ENCODE data around the gene EPHA8.

The EPHA8 gene

DNA sequence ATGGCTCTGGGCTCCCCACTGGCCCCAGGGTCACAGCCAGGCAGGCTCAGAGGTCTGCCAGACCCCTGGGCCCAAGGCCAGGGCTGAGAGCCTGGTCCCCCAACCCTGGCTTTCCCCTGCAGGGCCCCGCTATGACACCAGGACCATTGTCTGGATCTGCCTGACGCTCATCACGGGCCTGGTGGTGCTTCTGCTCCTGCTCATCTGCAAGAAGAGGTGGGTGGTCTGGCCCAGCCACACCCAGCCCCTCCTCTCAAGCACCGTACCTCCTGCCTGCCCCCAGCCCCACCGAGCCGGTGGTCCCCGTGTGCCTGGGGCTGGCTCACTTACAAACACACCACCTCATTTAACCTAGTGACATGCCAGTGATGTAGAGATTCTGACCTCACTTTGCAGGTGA is 31.8 kb downstream of the EPHA8 start:
- DNase-seq = no peak

DNA sequence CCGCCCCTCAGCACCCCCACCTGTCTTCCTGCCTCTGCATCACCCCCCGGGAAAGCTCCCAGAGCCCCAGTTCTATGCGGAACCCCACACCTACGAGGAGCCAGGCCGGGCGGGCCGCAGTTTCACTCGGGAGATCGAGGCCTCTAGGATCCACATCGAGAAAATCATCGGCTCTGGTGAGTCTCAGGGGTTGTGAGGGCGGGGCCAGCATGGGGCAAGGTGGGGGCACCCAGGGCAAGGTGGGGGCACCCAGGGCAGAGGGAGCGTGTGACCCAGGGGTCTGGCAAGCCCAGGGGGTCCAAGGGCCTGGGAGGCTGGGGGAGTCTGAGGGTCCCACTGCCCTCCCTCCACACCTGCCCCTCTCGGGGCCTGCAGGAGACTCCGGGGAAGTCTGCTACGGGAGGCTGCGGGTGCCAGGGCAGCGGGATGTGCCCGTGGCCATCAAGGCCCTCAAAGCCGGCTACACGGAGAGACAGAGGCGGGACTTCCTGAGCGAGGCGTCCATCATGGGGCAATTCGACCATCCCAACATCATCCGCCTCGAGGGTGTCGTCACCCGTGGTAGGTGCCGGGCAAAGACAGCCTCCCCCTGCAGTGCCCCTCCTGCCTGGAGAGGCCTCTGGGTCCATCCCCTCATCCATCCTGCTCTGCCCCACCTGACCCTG is 34.1 kb downstream of the EPHA8 start:
- DNase-seq = no peak

DNA sequence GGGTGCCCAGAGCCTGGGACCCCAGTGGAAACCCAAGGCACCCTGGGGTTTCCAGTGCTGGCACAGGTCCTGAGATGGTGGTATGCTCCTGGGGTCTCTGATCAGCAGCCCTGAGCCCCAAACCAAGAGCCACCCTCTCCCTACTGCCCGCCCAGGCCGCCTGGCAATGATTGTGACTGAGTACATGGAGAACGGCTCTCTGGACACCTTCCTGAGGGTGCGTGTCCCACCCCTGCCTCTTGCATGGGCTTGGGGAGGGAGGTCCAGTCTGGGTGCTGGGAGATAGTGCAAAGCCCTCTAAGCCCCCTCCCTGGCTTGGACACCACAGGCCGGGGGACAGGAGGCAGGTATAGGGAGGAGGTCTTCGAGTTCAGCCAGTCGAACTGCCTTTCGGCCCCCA is 34.7 kb downstream of the EPHA8 start:
- DNase-seq = no peak

DNA sequence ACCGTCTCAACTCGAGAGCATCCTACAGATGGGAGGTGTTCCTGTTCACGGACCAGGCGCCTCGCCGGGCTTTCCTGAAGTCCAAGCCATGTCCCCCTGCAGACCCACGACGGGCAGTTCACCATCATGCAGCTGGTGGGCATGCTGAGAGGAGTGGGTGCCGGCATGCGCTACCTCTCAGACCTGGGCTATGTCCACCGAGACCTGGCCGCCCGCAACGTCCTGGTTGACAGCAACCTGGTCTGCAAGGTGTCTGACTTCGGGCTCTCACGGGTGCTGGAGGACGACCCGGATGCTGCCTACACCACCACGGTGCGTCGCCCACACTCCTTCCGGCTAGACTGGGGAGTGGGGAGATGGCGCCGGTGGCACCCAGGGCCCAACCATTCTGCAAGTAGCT is 35.4 kb downstream of the EPHA8 start:
- no peak for DNase-seq

DNA sequence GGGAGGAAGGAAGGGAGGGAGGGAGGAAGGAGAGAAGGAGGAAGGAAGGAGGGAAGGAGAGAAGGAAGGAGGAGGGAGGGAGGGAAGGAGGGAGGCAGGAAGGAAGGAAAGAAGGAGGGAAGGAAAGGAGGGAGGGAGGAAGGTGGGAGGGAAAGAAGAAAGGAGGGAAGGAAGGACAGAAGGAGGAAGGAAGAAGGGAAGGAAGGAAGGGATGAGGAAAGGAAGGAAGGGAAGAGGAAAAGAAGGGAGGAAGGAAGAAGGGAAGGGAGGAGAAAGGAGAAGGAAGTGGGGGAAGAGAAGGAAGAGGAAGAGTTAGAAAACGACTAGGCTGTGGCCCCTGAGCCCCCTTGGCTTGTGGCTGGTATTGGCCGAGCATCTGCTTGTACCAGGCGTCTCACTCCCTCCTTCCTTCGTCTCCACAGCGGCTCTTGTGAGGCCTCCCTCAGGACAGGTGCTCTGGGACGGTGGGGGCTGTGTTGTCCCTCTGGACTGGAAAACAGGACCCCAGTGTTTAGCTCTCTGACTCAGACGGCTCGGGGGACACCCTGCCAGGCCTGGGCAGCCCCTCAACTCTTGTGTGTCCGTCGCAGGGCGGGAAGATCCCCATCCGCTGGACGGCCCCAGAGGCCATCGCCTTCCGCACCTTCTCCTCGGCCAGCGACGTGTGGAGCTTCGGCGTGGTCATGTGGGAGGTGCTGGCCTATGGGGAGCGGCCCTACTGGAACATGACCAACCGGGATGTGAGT is 37.0 kb downstream of the EPHA8 start:
- no peak for DNase-seq

DNA sequence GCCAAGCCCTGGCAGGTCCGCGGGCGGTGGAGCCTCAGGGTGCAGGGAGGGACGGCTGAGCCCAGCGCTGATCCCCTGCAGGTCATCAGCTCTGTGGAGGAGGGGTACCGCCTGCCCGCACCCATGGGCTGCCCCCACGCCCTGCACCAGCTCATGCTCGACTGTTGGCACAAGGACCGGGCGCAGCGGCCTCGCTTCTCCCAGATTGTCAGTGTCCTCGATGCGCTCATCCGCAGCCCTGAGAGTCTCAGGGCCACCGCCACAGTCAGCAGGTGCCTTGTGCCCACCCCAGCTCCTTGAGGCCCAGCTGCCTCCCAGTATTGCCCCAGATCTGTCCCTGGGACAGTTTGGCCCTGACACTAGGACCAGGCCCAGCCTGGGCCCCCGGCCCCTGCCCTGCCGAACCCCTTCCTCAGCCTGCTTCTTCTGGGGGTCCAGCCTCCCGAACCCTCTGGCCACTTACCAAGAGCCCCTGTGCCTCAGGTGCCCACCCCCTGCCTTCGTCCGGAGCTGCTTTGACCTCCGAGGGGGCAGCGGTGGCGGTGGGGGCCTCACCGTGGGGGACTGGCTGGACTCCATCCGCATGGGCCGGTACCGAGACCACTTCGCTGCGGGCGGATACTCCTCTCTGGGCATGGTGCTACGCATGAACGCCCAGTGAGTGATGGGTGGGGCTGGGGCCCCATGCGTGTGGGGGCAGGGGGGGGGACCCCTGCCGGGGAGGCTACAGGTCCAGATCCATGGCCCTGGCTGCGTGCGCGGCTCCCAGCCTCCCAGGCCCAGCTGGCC is 37.7 kb downstream of the EPHA8 start:
- DNase-seq = no peak

DNA sequence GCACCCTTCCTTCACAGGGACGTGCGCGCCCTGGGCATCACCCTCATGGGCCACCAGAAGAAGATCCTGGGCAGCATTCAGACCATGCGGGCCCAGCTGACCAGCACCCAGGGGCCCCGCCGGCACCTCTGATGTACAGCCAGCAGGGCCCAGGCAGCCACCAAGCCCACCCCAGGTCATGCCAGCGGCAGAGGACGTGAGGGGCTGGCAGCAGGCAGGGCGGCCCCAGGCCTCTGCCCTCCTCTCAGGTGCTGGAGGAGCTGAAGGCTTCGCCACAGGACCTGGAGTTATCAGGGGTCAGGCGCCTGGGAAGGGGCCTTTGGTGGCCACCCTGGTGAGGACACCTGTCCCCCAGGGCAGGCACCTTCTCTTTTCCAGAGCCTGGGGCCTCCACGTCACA is 38.3 kb downstream of the EPHA8 start:
- no peak for DNase-seq

DNA sequence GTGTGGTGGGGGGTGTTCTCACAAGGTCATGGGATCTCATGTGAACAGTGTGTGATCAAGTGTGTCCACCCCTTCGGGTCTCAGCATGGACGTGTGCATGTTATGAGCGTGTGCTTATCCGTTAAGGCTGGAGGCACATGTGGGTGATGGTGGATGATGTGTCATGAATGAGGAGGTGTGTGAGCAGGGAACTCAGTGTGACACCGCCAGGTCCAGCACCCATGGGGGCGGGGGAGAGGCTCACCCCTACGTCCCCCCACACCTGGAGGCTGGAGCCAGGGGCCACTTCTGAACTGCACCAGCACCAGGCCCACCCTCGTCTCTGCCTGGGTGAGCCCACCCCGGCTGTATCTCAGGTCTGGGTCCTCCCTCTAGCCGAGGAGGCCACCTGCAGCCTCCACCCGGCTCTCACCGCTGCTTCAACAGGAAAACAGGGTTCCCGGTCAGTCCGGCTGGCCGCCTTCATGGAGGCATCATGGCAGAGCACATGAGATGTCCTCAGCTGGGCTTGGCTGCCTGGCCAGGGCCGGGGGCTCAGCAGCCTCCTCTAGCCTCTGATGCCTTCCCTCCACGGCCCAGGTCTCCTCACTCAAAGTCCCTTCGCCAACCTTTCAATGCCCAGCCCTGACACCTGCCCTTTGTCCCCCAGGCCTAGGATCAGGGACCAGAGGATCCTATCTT is 38.9 kb downstream of the EPHA8 start:
- DNase-seq = no peak

DNA sequence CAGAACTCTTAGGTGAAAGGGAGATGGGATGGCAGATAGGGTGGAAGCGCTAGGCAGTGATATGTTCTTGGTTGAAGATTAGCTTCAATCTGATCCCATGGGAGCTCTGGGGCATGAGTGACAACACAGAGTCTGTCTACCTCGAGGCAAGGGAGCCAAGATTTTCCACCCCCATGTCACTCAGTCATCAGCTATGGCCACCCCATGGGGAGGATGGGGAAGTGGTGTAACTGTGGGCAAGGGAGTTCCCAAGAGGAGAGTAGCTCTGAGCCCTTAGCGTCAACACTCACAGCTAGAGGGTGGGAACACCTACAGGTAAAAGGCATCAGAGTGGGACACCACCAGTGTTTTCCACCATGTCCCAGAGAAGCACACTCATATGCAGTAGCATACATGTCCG is 42.9 kb downstream of the EPHA8 start:
- no peak for DNase-seq

DNA sequence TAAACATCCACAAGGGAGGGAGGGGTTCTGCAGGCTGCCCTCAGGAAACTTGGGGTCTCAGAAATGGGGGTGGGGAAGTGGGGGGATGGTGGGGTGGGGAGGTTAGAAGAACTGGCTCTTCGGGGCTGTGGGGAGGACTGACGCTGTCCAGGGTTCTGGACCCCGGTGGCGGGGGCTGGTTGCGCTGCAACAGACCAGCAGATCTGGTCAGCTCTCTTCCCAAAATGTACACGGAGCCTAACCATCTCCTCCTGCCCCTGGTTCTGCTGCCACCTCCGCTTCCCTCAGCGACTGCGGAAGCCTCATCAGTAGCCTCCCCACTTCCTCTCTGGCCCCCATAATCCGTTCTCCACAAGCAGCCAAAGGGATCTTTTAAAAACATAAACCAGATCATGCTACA is 43.9 kb downstream of the EPHA8 start:
- no peak for DNase-seq

DNA sequence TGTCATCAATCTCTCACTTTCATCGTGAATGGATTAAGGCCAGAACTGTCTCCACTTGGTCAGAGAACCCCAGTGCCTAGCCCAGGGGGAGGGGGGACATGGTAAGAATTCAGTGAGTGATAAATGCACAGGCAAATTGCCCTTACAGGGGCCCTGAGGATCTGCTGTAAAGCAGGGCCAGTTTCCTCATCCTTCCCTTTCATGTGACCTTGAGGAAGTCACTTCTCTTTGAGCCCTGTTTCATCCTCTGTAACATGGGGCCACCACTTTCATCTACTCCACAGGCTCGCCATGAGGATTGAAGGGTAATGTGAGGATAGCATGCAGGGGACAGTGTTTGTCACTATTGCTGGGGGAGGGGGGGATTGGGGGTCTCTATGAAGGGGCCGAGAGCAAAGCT is 45.1 kb downstream of the EPHA8 start:
- no peak for DNase-seq

DNA sequence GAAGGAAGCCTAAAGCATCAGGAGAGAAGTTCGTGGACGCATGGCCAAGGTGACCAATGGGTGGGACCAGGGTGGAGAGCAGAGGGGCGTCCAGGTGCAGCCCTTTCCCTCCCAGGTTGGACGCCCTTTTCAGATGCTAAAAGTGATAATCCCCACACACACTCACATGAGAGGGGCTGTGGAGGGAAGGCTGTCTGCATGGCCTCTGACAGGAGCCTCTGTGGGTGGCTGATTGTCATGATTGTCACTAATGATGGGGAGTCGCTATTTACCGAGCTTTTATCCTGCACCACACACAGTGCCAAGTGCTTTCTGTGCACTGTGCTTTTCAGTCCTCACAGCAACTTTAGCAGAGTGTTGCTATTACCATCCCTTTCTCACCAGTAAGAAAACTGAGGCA is 46.0 kb downstream of the EPHA8 start:
- DNase-seq = no peak

DNA sequence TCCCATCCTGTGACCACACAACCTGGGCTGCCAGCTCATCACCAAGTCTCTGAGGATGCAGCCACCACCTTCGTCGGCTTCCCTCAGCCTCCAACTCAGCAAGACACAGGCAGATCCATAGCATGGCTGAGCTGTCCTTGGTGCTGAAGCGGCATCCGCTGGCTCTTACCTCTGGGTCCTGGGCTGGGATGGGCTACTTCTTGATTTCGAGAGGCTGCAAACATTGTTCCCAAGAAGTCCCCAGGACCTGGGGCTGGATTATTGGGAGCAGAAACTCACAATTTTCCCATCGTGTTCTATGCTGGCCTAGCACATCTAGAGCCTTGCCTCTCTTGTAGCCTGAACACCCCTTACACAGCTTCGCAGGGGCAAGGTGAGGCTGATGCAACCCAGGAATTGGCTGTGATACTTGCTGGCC is 48.2 kb downstream of the EPHA8 start:
- DNase-seq = no peak

DNA sequence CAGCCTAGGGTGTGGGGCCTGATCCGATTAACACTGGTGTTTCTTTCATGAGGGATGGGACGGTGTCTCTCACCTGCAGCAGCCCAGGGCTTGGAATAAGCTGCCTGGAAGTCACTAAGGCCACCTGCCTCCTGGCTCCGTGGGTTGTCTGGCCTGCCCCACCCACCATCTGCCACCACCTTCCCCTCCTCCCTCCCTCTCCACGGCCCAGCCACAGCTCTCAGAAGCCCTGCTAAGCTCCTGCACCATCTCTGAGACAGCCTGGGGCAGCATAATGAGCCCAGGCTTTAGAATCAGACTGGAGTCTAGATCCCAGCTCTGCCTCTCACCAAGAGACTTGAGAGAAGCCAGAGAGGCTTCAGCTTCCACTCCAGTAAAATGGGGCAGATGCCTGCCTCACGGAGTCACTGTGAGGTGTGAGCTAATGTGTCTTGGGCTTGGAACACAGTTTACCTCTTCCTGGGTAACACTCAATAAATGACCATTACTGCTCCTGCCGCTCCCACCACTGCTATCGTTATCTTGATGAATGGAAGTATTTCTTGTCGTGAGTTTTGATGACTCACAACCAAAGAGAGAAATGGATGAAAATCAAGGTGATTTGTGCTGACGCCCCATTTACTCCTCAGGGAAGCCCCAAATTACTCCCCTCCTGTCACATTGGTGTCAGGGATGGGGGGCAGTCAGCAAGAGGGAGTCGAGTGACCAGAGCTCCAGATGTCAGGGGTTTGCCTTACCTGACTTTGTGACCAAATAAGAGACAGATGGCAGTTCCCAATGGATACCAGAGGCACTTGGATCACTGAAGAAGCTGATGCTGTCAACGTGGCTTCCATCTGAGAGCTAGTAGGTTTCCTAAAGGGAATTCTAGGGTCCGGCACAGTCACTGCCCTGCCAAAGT is 49.6 kb downstream of the EPHA8 start:
- DNase-seq = no peak

DNA sequence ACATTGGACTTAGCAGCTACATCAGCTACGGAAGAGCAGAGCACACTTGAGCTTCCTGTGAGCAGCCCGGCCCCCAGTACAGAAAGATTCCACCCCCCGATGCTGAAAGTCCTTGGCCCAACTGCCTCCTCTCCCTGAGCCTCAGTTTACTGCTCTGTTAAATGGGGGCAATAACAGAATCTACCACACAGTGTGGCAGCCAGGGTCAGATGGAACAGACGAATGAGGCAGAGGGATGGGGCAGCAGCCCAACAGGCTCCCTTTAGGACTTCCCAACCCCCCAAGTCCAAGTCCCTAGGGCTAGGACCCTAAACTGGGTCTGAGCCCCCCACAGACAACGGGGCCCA is 50.3 kb downstream of the EPHA8 start:
- no peak for DNase-seq

DNA sequence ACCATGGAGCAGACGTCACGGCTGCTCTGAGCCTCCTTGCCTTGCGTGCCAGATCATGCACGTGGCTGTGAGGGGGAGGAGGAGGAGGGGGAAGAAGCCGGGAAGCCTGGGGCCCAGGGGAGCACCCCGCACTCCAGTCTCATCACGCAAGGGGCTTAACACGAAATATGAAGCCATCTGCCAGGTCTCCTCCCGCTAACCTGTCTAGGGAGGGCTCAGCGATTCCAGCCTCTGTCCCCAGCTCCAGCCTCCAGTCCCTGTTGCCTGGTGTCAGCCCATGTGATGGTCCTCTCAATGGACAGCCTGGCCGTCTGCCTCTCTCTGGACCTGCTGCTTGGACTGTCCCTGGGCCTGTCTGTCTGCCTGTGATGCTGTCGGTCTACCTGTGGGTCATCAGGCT is 50.7 kb downstream of the EPHA8 start:
- DNase-seq = no peak

DNA sequence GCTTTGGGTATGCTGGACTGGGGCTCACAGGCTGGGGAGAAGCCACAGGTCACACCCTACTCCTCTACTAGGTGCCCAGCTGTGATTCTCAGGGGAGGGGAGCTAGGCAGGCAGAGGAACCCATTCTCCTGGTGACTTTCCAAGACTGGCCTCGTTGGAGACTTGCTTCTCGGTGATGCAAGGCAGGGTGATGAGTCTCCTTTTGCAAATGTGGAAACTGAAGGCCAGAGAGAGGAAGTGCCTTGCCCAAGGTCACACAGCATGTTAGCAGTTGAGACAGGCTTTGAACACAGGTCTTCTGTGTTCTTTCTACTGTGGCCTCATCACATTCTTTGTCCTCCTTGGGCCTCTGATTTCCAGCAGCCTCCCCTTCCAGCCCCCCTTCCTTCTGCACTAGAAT is 52.6 kb downstream of the EPHA8 start:
- no peak for DNase-seq

DNA sequence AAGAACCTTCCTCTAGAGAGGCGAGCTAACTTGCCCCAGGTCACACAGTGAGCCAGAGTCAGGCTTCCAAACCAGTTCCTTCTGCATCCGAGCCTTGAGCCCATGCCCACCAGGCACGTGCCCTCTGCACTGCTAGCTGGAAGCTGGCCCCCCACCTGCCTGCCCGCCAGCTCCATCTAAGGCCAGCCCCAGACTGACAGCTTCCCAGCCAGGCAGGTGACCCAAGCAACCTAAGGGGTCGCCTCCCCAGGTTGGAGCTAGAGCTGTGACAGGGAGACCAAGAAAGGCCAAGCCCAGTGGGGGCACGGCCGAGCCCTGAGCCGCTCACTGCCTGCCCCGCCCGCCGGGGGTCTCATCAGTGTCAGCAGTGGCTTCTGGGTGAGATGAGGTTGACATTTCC is 53.3 kb downstream of the EPHA8 start:
- no peak for DNase-seq

DNA sequence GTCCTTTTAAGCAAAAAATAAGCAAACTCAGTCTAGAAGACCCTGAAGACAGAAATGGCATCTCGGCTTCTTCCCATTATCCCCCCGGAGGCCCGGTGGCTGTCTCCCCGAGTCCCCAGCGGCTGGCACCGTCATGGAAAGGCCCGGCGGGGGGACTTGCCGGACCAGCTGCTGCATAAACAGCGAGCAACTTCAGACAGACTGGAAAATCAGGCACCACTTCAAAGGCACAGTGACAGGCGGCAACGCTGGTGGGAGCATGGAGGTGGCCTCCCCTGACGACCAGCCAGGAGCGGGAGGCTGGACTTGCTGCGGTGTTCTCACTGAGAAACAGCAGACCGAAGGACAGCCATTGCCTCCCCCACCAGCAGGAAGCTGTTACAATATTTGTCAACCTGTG is 54.8 kb downstream of the EPHA8 start:
- DNase-seq = no peak

DNA sequence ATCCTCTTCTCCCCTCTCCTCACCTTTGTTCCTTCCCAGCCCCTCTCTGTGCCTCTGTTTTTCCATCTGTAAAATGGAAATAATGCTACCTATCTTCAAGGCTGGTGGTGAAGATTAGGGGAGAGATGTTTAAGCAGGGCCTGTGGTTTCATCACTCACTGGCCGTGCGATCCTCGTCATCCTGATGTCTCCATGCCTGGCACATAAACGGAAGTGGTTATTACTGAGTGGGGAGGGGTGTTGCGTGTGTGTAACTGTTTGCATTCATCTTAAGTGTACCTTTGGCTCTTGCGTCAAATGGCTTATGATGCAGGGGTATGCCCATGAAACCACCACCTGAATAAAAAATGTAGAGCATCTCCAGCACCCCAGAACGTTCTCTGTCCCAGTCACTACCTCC is 56.0 kb downstream of the EPHA8 start:
- no peak for DNase-seq

DNA sequence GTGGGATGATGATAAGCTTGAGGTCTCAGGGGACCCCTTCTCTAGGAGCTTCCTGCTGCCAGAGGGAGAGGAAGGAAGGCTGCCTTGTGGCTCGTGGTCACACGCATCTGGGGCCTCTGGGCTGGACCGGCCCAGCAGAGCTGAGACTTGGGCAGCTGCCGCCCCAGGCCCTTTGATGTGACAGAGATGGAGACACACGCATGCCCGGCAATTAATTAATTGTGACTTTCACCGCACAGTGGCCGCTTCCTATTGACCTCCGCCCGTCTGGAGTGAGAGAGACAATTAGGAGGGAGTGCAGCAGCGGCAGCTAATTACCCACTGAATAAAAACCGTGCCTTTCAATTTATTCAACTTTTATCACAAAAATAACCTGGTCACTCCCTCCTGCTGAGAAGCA is 56.5 kb downstream of the EPHA8 start:
- DNase-seq = no peak

DNA sequence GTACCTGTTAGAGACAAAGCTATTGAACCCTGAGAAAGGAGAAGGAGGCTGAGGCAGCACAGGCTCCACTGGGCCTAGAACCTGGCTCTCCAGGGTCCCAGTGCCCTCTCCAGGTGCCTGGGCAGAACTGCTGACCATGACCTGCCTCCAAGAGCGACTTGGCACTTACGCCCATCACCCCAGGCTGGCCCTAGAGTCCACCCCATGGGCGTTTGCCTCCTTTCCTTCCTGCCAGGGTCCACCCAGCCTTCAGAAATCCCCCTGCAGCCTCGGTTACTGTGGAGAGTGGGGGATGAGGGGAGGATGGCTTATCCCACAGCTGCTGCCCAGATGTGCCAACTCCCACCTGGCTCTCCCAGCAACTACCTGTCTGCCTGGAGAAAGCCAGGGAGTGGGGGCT is 58.5 kb downstream of the EPHA8 start:
- no peak for DNase-seq

All from activated CD4-positive, alpha-beta T cell treated with anti-CD3 and anti-CD28 coated beads, Interleukin-2, amount 50 U/mL, for 4 hours (primary cell).